ENCODE data around the gene CCL20. TPM values are rescaled to one million over a fixed set of nuclear protein-coding genes. Genes with fewer than 3 reads are reported as not detected.

CCL20 gene
- polyA plus RNA-seq, 1 experiment: not detected

- no peaks in the 10 kb centered on the region for H3K9me3 ChIP-seq (ENCODE audit: control insufficient read depth, insufficient read depth, low read length)
- no peak overlapping the region for H3K4me3 ChIP-seq (ENCODE audit: low read depth, low read length)
- no peaks in the 10 kb centered on the region for H3K27me3 ChIP-seq (ENCODE audit: control insufficient read depth, insufficient read depth, low read length)
- ChIA-PET POLR2A (interaction anchor here (0.6 to 1.3 kb wide), 3 partner anchors 8 to 44 kb away, joined by 3 read pairs; partner anchors contain the start of gene DAW1), CTCF (interaction anchor here (0.6 to 3.6 kb wide), 14 partner anchors 8 to 204 kb away, joined by 3 to 24 read pairs (median 6); partner anchors contain the start of gene DAW1)
- peak; percentile 66 for TF ChIP-seq CTCF (IDR thresholded peaks at IDR 0.05; ENCODE audit: low read depth, low read length)
- no peak for DNase-seq (ENCODE audit: low read depth, low spot score)
- H3K27ac ChIP-seq (ENCODE audit: low read depth, low read length): no peak overlapping the region
Measured at GRCh38 chr2:227862227-227862740, 48.6 kb downstream of the CCL20 start.

- peak; percentile 29 for DNase-seq (ENCODE audit: low read depth, low spot score)
- no peak for TF ChIP-seq CTCF (IDR thresholded peaks at IDR 0.05; ENCODE audit: low read depth, low read length)
- H3K4me3 ChIP-seq (ENCODE audit: low read depth, low read length): no peak overlapping the region
- H3K9me3 ChIP-seq (ENCODE audit: control insufficient read depth, insufficient read depth, low read length): no peaks in the 10 kb centered on the region
- CTCF ChIA-PET: interaction anchor here (0.6 to 3.6 kb wide), 15 partner anchors 9 to 1756 kb away, joined by 3 to 24 read pairs (median 5); partner anchors contain the start of gene DAW1
- H3K27me3 ChIP-seq (ENCODE audit: control insufficient read depth, insufficient read depth, low read length): no peaks in the 10 kb centered on the region
- POLR2A ChIA-PET: interaction anchor here (0.6 to 1.3 kb wide), 3 partner anchors 8 to 45 kb away, joined by 3 read pairs; partner anchors contain the start of gene DAW1
- peak overlapping the region; percentile 66 for H3K27ac ChIP-seq (ENCODE audit: low read depth, low read length)
Measured at GRCh38 chr2:227862741-227863588, 49.3 kb downstream of the CCL20 start.

- no peak overlapping the region for H3K27ac ChIP-seq (ENCODE audit: low read depth, low read length)
- CTCF ChIA-PET: no interaction called here
Measured at GRCh38 chr2:227864161-227864756, 50.6 kb downstream of the CCL20 start.

GRCh38 chr2:227865291-227865690, 51.6 kb downstream of the CCL20 start:
- ChIA-PET CTCF (no interaction called here), POLR2A (no interaction called here)
- no peaks in the 10 kb centered on the region for H3K27me3 ChIP-seq (ENCODE audit: control insufficient read depth, insufficient read depth, low read length)
- TF ChIP-seq CTCF (IDR thresholded peaks at IDR 0.05; ENCODE audit: low read depth, low read length): no peak
- H3K4me3 ChIP-seq (ENCODE audit: low read depth, low read length): no peak overlapping the region
- no peaks in the 10 kb centered on the region for H3K9me3 ChIP-seq (ENCODE audit: control insufficient read depth, insufficient read depth, low read length)
- H3K27ac ChIP-seq (ENCODE audit: low read depth, low read length): no peak overlapping the region
- DNase-seq (ENCODE audit: low read depth, low spot score): no peak

More at GRCh38 chr2:227864161-227864756, 50.6 kb downstream of the CCL20 start:
- no peak for DNase-seq (ENCODE audit: low read depth, low spot score)
- no peak for TF ChIP-seq CTCF (IDR thresholded peaks at IDR 0.05; ENCODE audit: low read depth, low read length)
- H3K27me3 ChIP-seq (ENCODE audit: control insufficient read depth, insufficient read depth, low read length): no peaks in the 10 kb centered on the region
- H3K9me3 ChIP-seq (ENCODE audit: control insufficient read depth, insufficient read depth, low read length): no peaks in the 10 kb centered on the region
- POLR2A ChIA-PET: interaction anchor here (0.6 kb wide), 1 partner anchor 490 kb away, joined by 5 read pairs; no protein-coding TSS in a partner anchor
- no peak overlapping the region for H3K4me3 ChIP-seq (ENCODE audit: low read depth, low read length)

Small RNA genes within 50 kb of the gene (small RNA-seq; reads per million reads assigned to genes)
- gene SNRPGP8 (ENCODE audit: insufficient read length, low read depth): not detected

Other genes starting within 250 kb of the CCL20 start
- gene SCYGR2, start 214.9 kb upstream of the CCL20 start, polyA plus RNA-seq (2011; rRNA removed): not detected in 2 replicates
- gene SCYGR3, start 199.0 kb upstream of the CCL20 start, polyA plus RNA-seq (2011; rRNA removed): not detected in 2 replicates
- not detected in 2 replicates for gene SCYGR4, start 196.3 kb upstream of the CCL20 start, polyA plus RNA-seq (2011; rRNA removed)
- not detected in 2 replicates for gene SCYGR5, start 147.0 kb upstream of the CCL20 start, polyA plus RNA-seq (2011; rRNA removed)
- not detected in 2 replicates for gene SLC19A3, start 95.8 kb upstream of the CCL20 start, polyA plus RNA-seq (2011; rRNA removed)
- not detected in 2 replicates for gene SCYGR6, start 89.1 kb upstream of the CCL20 start, polyA plus RNA-seq (2011; rRNA removed)
- gene SCYGR7, start 85.5 kb upstream of the CCL20 start, polyA plus RNA-seq (2011; rRNA removed): not detected in 2 replicates
- gene SCYGR8, start 67.9 kb upstream of the CCL20 start, polyA plus RNA-seq (2011; rRNA removed): not detected in 2 replicates
- gene DAW1, start 57.8 kb downstream of the CCL20 start, polyA plus RNA-seq (2011; rRNA removed): 0.12 and 0.25 TPM in 2 replicates

Data from AG04450 (cell line).